ENCODE data around the gene ZNF3.

GRCh38 chr7:100087055-100087750 is 5.7 kb upstream of the ZNF3 start:
- TF ChIP-seq CTCF (IDR thresholded peaks at IDR 0.05), result no peak
- TF ChIP-seq POLR2A (IDR thresholded peaks at IDR 0.05), result no peak
